WERI-Rb-1 (cell line): ENCODE results near the gene ORMDL2.

Experiments used
- DNase-seq: peaks from one replicate; pipeline ENCODE4 v3.0.0-alpha.2; 2020
- H3K27ac ChIP-seq: fragments of 250-450 bp; sonication (Bioruptor Pico); 2 replicates; pipeline ENCODE4 v1.5.1; 2020; ENCODE audit warnings: mild to moderate bottlenecking, moderate library complexity
- H3K27me3 ChIP-seq: fragments of 250-450 bp; sonication (Bioruptor Pico); 2 replicates; pipeline ENCODE4 v1.5.1; 2021; ENCODE audit warnings: mild to moderate bottlenecking, low read depth, moderate library complexity; ENCODE audit not compliant: insufficient read depth, severe bottlenecking
- H3K36me3 ChIP-seq: fragments of 250-450 bp; sonication (Bioruptor Pico); 2 replicates; pipeline ENCODE4 v1.5.1; 2020; ENCODE audit warnings: mild to moderate bottlenecking, moderate library complexity
- H3K4me3 ChIP-seq: 2 replicates; pipeline ENCODE4 v1.5.1; 2011; ENCODE audit warnings: low read depth, mild to moderate bottlenecking, control low read depth, low read length
- H3K9me3 ChIP-seq: fragments of 250-450 bp; sonication (Bioruptor Pico); 2 replicates; pipeline ENCODE4 v1.5.1; 2021; ENCODE audit warnings: mild to moderate bottlenecking, moderate library complexity; ENCODE audit not compliant: severe bottlenecking
- TF ChIP-seq, protein P1 (sequence below): IDR thresholded peaks from 2 replicates; pipeline ENCODE4 v1.5.1; 2011; ENCODE audit warnings: low read depth, mild to moderate bottlenecking, control low read depth, inconsistent platforms, low read length

Gene ORMDL2

DNA sequence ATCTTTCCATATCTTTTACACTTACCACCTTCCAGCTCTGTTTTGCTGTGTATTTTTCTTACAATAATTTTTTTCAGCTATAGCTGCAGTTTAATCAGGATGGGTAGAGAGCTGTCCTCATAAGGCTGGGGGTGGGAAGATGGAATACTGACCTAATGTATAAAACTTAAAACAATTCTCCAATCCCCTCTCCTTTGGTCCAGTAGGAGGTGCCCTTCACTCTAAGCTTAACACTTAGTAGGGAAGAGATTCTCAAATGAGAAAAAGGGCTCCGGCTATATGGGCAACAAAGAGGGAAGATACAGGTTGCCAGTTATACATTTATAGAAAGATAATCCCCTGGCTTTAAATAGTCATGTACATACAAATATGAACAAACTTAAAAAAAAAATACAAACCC, 2.8 kb downstream of the ORMDL2 start:
- no peak overlapping the region for H3K4me3 ChIP-seq
- no peak for DNase-seq
- TF ChIP-seq, protein P1, sequence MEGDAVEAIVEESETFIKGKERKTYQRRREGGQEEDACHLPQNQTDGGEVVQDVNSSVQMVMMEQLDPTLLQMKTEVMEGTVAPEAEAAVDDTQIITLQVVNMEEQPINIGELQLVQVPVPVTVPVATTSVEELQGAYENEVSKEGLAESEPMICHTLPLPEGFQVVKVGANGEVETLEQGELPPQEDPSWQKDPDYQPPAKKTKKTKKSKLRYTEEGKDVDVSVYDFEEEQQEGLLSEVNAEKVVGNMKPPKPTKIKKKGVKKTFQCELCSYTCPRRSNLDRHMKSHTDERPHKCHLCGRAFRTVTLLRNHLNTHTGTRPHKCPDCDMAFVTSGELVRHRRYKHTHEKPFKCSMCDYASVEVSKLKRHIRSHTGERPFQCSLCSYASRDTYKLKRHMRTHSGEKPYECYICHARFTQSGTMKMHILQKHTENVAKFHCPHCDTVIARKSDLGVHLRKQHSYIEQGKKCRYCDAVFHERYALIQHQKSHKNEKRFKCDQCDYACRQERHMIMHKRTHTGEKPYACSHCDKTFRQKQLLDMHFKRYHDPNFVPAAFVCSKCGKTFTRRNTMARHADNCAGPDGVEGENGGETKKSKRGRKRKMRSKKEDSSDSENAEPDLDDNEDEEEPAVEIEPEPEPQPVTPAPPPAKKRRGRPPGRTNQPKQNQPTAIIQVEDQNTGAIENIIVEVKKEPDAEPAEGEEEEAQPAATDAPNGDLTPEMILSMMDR = peak; percentile 31; the same call in 1 of the 2 replicates
- H3K27me3 ChIP-seq = no peaks in the 10 kb centered on the region
- H3K36me3 ChIP-seq = peaks cover 64% of the 10 kb centered on the region
- H3K9me3 ChIP-seq = no peaks in the 10 kb centered on the region
- H3K27ac ChIP-seq = no peak overlapping the region

DNA sequence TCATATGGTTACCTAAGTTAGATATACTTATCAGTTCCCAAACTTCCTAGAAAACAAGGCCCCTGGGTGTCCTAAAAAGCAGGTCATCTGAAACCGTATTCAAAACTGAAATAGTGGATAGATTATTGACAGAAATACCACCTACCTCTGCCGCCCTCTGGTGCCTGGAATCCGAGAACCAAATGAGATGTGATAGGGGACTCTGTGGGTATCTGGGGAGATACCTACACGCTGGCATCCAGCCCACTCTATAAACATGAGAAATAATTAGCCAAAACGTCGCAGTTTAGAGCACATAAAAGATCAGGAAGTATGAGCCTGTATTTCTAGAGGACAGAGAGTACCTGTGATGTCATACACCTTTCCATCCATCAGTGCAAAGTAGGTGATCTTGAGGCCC, 4.4 kb downstream of the ORMDL2 start:
- no peak for DNase-seq
- Histone ChIP-seq H3K4me3 (no peak overlapping the region), H3K27me3 (no peaks in the 10 kb centered on the region), H3K36me3 (peaks cover 58% of the 10 kb centered on the region), H3K27ac (no peak overlapping the region), H3K9me3 (no peaks in the 10 kb centered on the region)
- TF ChIP-seq, protein P1 = 0 out of 2 replicates have a peak, but pooled peaks have one; percentile 5

DNA sequence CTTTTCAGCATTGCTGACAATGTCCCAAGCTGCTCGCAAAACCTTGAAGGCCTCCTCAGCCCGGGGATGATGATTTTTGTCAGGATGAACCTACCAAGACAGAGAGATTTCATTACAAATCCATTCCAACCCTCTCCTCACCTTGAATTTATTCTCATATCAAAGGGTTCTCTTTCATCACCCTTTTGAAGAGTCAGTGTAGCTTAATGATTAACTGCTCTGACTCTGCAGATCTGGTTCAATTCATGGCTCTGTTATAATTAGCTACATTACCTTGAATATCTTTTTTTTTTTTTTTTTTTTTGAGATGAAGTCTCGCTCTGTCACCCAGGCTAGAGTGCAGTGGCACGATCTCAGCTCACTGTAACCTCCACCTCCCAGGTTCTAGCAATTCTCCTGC, 5.6 kb downstream of the ORMDL2 start:
- no peak for DNase-seq
- Histone ChIP-seq H3K27me3 (no peaks in the 10 kb centered on the region), H3K27ac (no peak overlapping the region), H3K9me3 (no peaks in the 10 kb centered on the region), H3K36me3 (peaks cover 66% of the 10 kb centered on the region), H3K4me3 (no peak overlapping the region)
- TF ChIP-seq, protein P1 = no peak

DNA sequence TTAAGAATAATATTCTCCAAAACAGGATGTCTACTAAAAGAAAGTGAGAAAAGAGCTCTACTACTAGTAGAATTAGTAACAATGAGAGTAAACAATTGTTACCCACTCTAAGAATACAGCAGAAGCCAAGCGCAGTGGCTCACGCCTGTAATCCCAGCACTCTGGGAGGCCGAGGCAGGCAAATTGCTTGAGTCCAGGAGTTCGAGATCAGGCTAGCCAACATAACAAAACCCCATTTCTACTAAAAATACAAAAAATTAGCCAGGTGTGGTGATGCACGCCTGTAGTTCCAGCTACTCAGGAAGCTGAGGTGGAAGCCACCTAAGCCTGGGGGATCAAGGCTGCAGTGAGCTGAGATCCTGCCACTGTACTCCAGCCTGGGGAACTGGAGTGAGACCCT, 6.9 kb downstream of the ORMDL2 start:
- peaks cover 56% of the 10 kb centered on the region for H3K36me3 ChIP-seq
- no peak overlapping the region for H3K4me3 ChIP-seq
- TF ChIP-seq, protein P1 = no peak
- H3K9me3 ChIP-seq = no peaks in the 10 kb centered on the region
- no peaks in the 10 kb centered on the region for H3K27me3 ChIP-seq
- H3K27ac ChIP-seq = no peak overlapping the region
- no peak for DNase-seq

DNA sequence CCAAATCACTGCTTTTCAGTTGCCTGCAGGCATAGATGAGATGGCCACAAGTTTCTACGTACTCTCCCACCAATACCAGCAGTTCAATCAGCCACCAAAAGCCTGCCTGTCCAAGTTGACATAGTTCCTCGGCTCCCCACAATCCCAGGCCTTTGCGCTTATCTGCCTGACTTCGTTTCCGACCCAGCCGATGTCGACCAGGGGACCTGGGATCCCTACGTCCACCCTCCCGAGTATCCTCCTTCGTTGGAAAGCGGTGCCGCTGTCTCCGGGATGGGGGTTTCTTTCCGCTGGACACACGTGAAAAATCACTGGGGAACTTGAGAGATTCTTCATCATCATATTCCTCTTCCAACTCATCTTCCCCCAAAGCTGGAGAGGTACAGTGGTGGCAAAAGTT, 10.0 kb downstream of the ORMDL2 start:
- Histone ChIP-seq H3K36me3 (peaks cover 25% of the 10 kb centered on the region), H3K9me3 (no peaks in the 10 kb centered on the region), H3K27ac (no peak overlapping the region), H3K4me3 (no peak overlapping the region), H3K27me3 (no peaks in the 10 kb centered on the region)
- TF ChIP-seq, protein P1 = no peak
- no peak for DNase-seq

DNA sequence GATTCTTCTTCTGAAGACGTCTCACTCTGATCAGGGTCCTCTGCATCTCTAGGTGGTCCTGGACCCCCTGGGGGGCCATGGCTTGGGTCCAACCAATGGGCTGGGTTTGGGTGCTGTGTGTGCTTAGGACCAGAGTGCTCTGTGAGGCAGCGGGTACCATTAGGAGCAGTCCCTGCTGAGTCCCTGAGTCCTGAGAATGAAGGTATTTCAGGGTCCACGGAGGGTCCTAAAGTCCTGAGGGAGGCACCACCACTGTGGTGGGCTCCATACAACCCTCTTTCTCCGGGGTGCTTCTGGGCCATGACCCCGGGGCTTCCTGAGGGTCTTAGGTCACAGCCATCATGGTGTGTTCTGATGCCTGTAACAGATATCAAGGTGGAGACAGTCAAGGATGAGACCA, 10.5 kb downstream of the ORMDL2 start:
- H3K27me3 ChIP-seq = no peaks in the 10 kb centered on the region
- no peaks in the 10 kb centered on the region for H3K9me3 ChIP-seq
- H3K27ac ChIP-seq = peak overlapping the region; percentile 85; the same call in 1 of the 2 replicates
- H3K4me3 ChIP-seq = peak overlapping the region; percentile 90; the same call in 1 of the 2 replicates
- peaks cover 19% of the 10 kb centered on the region for H3K36me3 ChIP-seq
- TF ChIP-seq, protein P1 = no peak
- no peak for DNase-seq
